ENCODE measurements around the gene NMNAT2. TPM values are rescaled to one million over a fixed set of nuclear protein-coding genes. Genes with fewer than 3 reads are reported as not detected.
A peak's percentile ranks its signal among the peaks of the same experiment; 100 is the strongest.

The NMNAT2 gene
- total and polyA plus RNA-seq, 10 of the 15 experiments (the other 5 are each of a cell fraction or from before 2014, with no cell fraction given) = 0.02 to 2.0 (median 0.60) TPM

DNA sequence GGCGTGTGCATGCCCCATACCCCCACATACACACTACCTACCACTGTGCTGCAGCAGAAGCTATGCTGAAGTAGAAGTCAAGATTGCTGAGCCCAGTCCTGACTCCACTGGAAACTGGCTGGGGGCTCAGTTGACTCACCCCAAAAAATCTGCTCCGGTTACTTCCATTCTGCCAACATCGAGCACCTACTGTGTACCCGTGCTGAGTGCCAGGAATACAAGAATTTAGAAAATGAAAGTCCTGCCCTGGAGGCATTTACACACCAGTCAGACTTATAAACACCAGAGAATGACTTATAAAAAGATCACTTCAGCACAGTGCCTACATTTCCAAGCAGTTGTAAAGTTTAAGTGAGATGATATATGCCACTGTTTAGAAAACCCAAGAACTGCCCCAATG lies 99.1 kb downstream of the NMNAT2 start:
- Histone ChIP-seq H3K4me2 (ENCODE audit: control insufficient read depth, insufficient read depth) (no peak overlapping the region), H2AFZ (ENCODE audit: control insufficient read depth, low read depth, low read length) (no peak overlapping the region), H4K20me1 (ENCODE audit: control insufficient read depth, insufficient read depth) (no peaks in the 10 kb centered on the region), H3K9me3 (replicated peaks; ENCODE audit: control insufficient read depth, insufficient read depth, low read length) (no peaks in the 10 kb centered on the region), H3K27ac (ENCODE audit: control insufficient read depth, insufficient read depth) (no peak overlapping the region), H3K4me1 (ENCODE audit: control insufficient read depth, insufficient read depth, low read length) (peaks cover 6% of the 10 kb centered on the region), H3K36me3 (ENCODE audit: control insufficient read depth in 2 of 2, insufficient read depth in 2 of 2, low read length in 1 of 2) (no peaks in the 10 kb centered on the region), H3K27me3 (replicated peaks in 1 of 2; ENCODE audit: control insufficient read depth in 2 of 2, insufficient read depth in 2 of 2, low read length in 1 of 2) (no peaks in the 10 kb centered on the region), H3K9ac (ENCODE audit: control insufficient read depth, insufficient read depth, low read length) (no peak overlapping the region), H3K4me3 (no peak overlapping the region), H3K79me2 (ENCODE audit: control insufficient read depth, insufficient read depth, low read length) (no peaks in the 10 kb centered on the region)
- intact Hi-C loops (cut with micrococcal nuclease; ENCODE audit: unreplicated experiment) = no loop called here
- in situ Hi-C loops (cut with MboI) = no loop called here
- FAIRE-seq (no peak), ATAC-seq (peak; percentile 33), DNase-seq (ENCODE audit: low read depth, low spot score) (no peak)
- ChIA-PET POLR2A (interaction anchor here (1.6 to 2.8 kb wide), 2 partner anchors 37 to 40 kb away, joined by 6 to 8 read pairs; no protein-coding TSS in a partner anchor), SMC1A (ENCODE audit: uncharacterized antibody, unreplicated experiment) (interaction anchor here (0.7 to 13.2 kb wide), 19 partner anchors 8 to 357 kb away, joined by 3 to 152 read pairs (median 5); no protein-coding TSS in a partner anchor), RAD21 (ENCODE audit: unreplicated experiment) (interaction anchor here (0.9 to 6.2 kb wide), 11 partner anchors 13 to 356 kb away, joined by 3 to 114 read pairs (median 5); no protein-coding TSS in a partner anchor), CTCF (interaction anchor here (0.8 to 6.6 kb wide), 19 partner anchors 10 to 443 kb away, joined by 3 to 146 read pairs (median 5); no protein-coding TSS in a partner anchor)
- TF ChIP-seq BACH1 (IDR thresholded peaks at IDR 0.05; ENCODE audit: borderline replicate concordance) = no peak
- TF ChIP-seq, protein P1, sequence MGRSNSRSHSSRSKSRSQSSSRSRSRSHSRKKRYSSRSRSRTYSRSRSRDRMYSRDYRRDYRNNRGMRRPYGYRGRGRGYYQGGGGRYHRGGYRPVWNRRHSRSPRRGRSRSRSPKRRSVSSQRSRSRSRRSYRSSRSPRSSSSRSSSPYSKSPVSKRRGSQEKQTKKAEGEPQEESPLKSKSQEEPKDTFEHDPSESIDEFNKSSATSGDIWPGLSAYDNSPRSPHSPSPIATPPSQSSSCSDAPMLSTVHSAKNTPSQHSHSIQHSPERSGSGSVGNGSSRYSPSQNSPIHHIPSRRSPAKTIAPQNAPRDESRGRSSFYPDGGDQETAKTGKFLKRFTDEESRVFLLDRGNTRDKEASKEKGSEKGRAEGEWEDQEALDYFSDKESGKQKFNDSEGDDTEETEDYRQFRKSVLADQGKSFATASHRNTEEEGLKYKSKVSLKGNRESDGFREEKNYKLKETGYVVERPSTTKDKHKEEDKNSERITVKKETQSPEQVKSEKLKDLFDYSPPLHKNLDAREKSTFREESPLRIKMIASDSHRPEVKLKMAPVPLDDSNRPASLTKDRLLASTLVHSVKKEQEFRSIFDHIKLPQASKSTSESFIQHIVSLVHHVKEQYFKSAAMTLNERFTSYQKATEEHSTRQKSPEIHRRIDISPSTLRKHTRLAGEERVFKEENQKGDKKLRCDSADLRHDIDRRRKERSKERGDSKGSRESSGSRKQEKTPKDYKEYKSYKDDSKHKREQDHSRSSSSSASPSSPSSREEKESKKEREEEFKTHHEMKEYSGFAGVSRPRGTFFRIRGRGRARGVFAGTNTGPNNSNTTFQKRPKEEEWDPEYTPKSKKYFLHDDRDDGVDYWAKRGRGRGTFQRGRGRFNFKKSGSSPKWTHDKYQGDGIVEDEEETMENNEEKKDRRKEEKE (IDR thresholded peaks at IDR 0.05) = no peak
- no peak for TF ChIP-seq DPF2 (IDR thresholded peaks at IDR 0.05)
- no peak for TF ChIP-seq BCL11A (IDR thresholded peaks at IDR 0.05; ENCODE audit: low read depth, low read length)
- no peak for TF ChIP-seq FOXM1 (IDR thresholded peaks at IDR 0.05; ENCODE audit: low read depth, low read length)
- no peak for TF ChIP-seq RELA (IDR thresholded peaks at IDR 0.05; ENCODE audit: borderline replicate concordance, partially characterized antibody)
- TF ChIP-seq NBN (IDR thresholded peaks at IDR 0.05) = no peak
- TF ChIP-seq PAX8 (IDR thresholded peaks at IDR 0.05) = no peak
- no peak for TF ChIP-seq FOXK2 (IDR thresholded peaks at IDR 0.05)
- TF ChIP-seq ZNF274 (IDR thresholded peaks at IDR 0.05; ENCODE audit: insufficient read depth, insufficient read length) = no peak
- BruUV-seq (replicated peaks) = no TSS peak
- 82% methylated on average over 4 of the region's 4 CpGs for WGBS (ENCODE audit: insufficient coverage, insufficient replicate concordance, low lambda C conversion rate, missing lambda C conversion rate)

Measured in GM12878 (cell line).